NB4 (cell line): Measurements from ENCODE around the gene ESR1.
"Not testable (repeated sequence)": the region's sequence is repeated elsewhere in the genome, so short reads cannot be mapped to it uniquely, and the experiment has no call there.

ENCODE experiments used
- CTCF ChIP-seq: IDR thresholded peaks from one replicate; pipeline ENCODE4 v1.5.1; 2012; ENCODE audit warnings: low read depth, low read length
- MAX ChIP-seq: IDR thresholded peaks from 2 replicates; pipeline ENCODE4 v1.6.1; 2011; ENCODE audit warnings: low read depth, low read length
- POLR2A ChIP-seq: IDR thresholded peaks from 2 replicates; pipeline ENCODE4 v1.6.1; 2011; ENCODE audit warnings: mild to moderate bottlenecking; ENCODE audit not compliant: insufficient read length; ENCODE audit errors: extremely low read depth

- not testable (repeated sequence) for TF ChIP-seq CTCF, POLR2A, MAX
Measured at GRCh38 chr6:151899796-151900195, 92.3 kb downstream of the ESR1 start.
